HEK293 (cell line): ENCODE data around the gene ARPP19.

ENCODE experiments used
- CTCF ChIA-PET: fragments of 350-600 bp; formaldehyde crosslinking; extraction: SDS; loops from one replicate; lab custom pipeline; 2021; ENCODE audit warnings: antibody characterized with exemption; lab: Yijun Ruan, JAX
- POLR2A ChIA-PET: fragments of 300-600 bp; formaldehyde crosslinking; extraction: SDS; loops from one replicate; lab custom pipeline; 2020; ENCODE audit warnings: antibody characterized with exemption, inconsistent platforms; lab: Yijun Ruan, JAX
- H3K27ac ChIP-seq: fragments of 200-500 bp; sonication (Bioruptor generic); 2 replicates; pipeline ENCODE4 v1.5.1; 2014; ENCODE audit warnings: low read depth, low read length, control low read depth, inconsistent platforms; ENCODE audit errors: extremely low read depth
- H3K36me3 ChIP-seq, 2 experiments: fragments of 200-500 bp in 1 of 2; sonication (Bioruptor generic) in 1 of 2; 1 replicate in 1 of 2; 2 replicates in 1 of 2; pipeline ENCODE4 v1.5.1; 2014 to 2017; ENCODE audit warnings: inconsistent platforms in 2 of 2, low read length in 2 of 2; ENCODE audit not compliant: control insufficient read depth in 2 of 2, insufficient read depth in 1 of 2
- H3K4me1 ChIP-seq: fragments of 200-500 bp; sonication (Bioruptor generic); 2 replicates; pipeline ENCODE4 v1.5.1; 2014; ENCODE audit warnings: mild to moderate bottlenecking, low read length, inconsistent platforms; ENCODE audit not compliant: control insufficient read depth, insufficient read depth
- H3K4me3 ChIP-seq: 2 replicates; pipeline ENCODE4 v1.5.1; 2011; ENCODE audit warnings: low read depth, mild to moderate bottlenecking, control low read depth, low read length, moderate library complexity
- H3K9me3 ChIP-seq: fragments of 200-500 bp; sonication (Bioruptor generic); 2 replicates; pipeline ENCODE4 v1.5.1; 2014; ENCODE audit warnings: low read depth, low read length, inconsistent platforms; ENCODE audit not compliant: control insufficient read depth, insufficient read depth
- GLIS1 ChIP-seq: fragments of 450-650 bp; formaldehyde crosslinking; IDR thresholded peaks from 2 replicates; pipeline ENCODE4 v1.5.1; 2016; ENCODE audit warnings: missing biosample characterization, missing genetic modification characterization
- HOXD13 ChIP-seq: sonication (generic); formaldehyde crosslinking; IDR thresholded peaks from 2 replicates; pipeline ENCODE4 v1.8.0; 2022; ENCODE audit warnings: missing genetic modification reagents, borderline replicate concordance
- IKZF3 ChIP-seq: fragments of 450-650 bp; IDR thresholded peaks from 2 replicates; pipeline ENCODE4 v1.5.0; 2018; ENCODE audit warnings: missing biosample characterization, mild to moderate bottlenecking, missing genetic modification characterization, moderate library complexity
- MZF1 ChIP-seq: fragments of 450-650 bp; formaldehyde crosslinking; IDR thresholded peaks from 2 replicates; pipeline ENCODE4 v1.5.1; 2017; ENCODE audit warnings: missing biosample characterization, missing genetic modification characterization, borderline replicate concordance
- ZBTB20 ChIP-seq: fragments of 450-650 bp; formaldehyde crosslinking; IDR thresholded peaks from 2 replicates; pipeline ENCODE4 v1.5.1; 2016; ENCODE audit warnings: missing biosample characterization, missing genetic modification characterization
- ZEB2 ChIP-seq: fragments of 450-650 bp; formaldehyde crosslinking; IDR thresholded peaks from 2 replicates; pipeline ENCODE4 v1.5.1; 2016; ENCODE audit warnings: missing biosample characterization, missing genetic modification characterization
- ZFHX2 ChIP-seq: fragments of 450-650 bp; formaldehyde crosslinking; conservative IDR thresholded peaks from 2 replicates; pipeline ENCODE4 v1.5.1; 2016; ENCODE audit warnings: missing biosample characterization, missing genetic modification characterization
- ZNF133 ChIP-seq: fragments of 450-650 bp; formaldehyde crosslinking; IDR thresholded peaks from 2 replicates; pipeline ENCODE4 v1.5.1; 2016; ENCODE audit warnings: missing biosample characterization, missing genetic modification characterization
- ZNF146 ChIP-seq: fragments of 450-650 bp; formaldehyde crosslinking; IDR thresholded peaks from 2 replicates; pipeline ENCODE4 v1.5.1; 2016; ENCODE audit warnings: missing biosample characterization, missing genetic modification characterization
- ZNF19 ChIP-seq: fragments of 450-650 bp; formaldehyde crosslinking; IDR thresholded peaks from 2 replicates; pipeline ENCODE4; 2016; ENCODE audit warnings: missing biosample characterization, missing genetic modification characterization, low read depth
- ZNF211 ChIP-seq: fragments of 450-650 bp; formaldehyde crosslinking; IDR thresholded peaks from 2 replicates; pipeline ENCODE4 v1.5.1; 2016; ENCODE audit warnings: low read depth, missing biosample characterization, missing genetic modification characterization
- ZNF391 ChIP-seq: fragments of 450-650 bp; formaldehyde crosslinking; IDR thresholded peaks from 2 replicates; pipeline ENCODE4 v1.5.1; 2016; ENCODE audit warnings: low read depth, missing biosample characterization, missing genetic modification characterization, borderline replicate concordance
- ZNF416 ChIP-seq: fragments of 450-650 bp; formaldehyde crosslinking; IDR thresholded peaks from 2 replicates; pipeline ENCODE4 v1.5.1; 2016; ENCODE audit warnings: missing biosample characterization, missing genetic modification characterization
- ZNF561 ChIP-seq: fragments of 450-650 bp; IDR thresholded peaks from 2 replicates; pipeline ENCODE4 v1.5.1; 2018; ENCODE audit warnings: missing biosample characterization, missing genetic modification characterization, borderline replicate concordance
- ZNF571 ChIP-seq: fragments of 450-650 bp; formaldehyde crosslinking; IDR thresholded peaks from 2 replicates; pipeline ENCODE4 v1.5.0; 2017; ENCODE audit warnings: missing biosample characterization, missing genetic modification characterization
- ZNF610 ChIP-seq: fragments of 450-650 bp; formaldehyde crosslinking; IDR thresholded peaks from 2 replicates; pipeline ENCODE4 v1.5.1; 2016; ENCODE audit warnings: missing biosample characterization, missing genetic modification characterization, borderline replicate concordance
- ZNF621 ChIP-seq: fragments of 450-650 bp; formaldehyde crosslinking; IDR thresholded peaks from 2 replicates; pipeline ENCODE4 v1.5.1; 2017; ENCODE audit warnings: missing biosample characterization, missing genetic modification characterization
- ZNF76 ChIP-seq: fragments of 450-650 bp; formaldehyde crosslinking; IDR thresholded peaks from 2 replicates; pipeline ENCODE4; 2016; ENCODE audit warnings: low read depth, missing biosample characterization, missing genetic modification characterization, borderline replicate concordance
- ZNF843 ChIP-seq: fragments of 450-650 bp; formaldehyde crosslinking; IDR thresholded peaks from 2 replicates; pipeline ENCODE4 v1.5.1; 2016; ENCODE audit warnings: missing biosample characterization, missing genetic modification characterization
- ZSCAN18 ChIP-seq: fragments of 450-650 bp; formaldehyde crosslinking; IDR thresholded peaks from 2 replicates; pipeline ENCODE4 v1.5.1; 2016; ENCODE audit warnings: missing biosample characterization, missing genetic modification characterization
- TF ChIP-seq, protein P1 (sequence below): fragments of 450-650 bp; formaldehyde crosslinking; IDR thresholded peaks from 2 replicates; pipeline ENCODE4 v1.5.1; 2016; ENCODE audit warnings: missing biosample characterization, missing genetic modification characterization
- TF ChIP-seq, protein P2 (sequence below): fragments of 450-650 bp; formaldehyde crosslinking; IDR thresholded peaks from 2 replicates; pipeline ENCODE4 v1.5.1; 2017; ENCODE audit warnings: missing biosample characterization, missing genetic modification characterization

ARPP19 gene

DNA sequence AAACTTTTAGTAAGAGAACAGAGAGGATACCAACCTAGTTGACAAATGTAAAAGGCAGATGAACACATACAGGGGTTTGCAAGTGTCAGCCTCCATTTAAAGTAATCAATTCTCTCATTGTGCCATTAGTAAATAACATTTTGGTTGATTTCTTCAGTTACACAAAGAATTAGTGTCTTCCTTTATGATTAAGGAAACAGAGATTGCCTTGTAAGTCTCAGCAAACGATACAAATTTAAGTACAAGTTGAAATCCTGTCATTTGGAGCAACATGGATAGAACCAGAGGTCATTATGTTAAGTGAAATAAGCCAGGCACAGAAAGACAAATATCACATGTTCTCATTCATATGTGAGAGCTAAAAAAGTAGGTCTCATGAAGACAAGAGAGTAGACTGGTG lies 66.2 kb downstream of the ARPP19 start:
- no peak overlapping the region for H3K27ac ChIP-seq
- no peaks in the 10 kb centered on the region for H3K4me1 ChIP-seq
- TF ChIP-seq ZNF610 (tag by site-specific recombination) = no peak
- TF ChIP-seq ZNF76 (tag by site-specific recombination) = no peak
- no peak for TF ChIP-seq ZNF133 (tag by site-specific recombination)
- TF ChIP-seq, protein P1, sequence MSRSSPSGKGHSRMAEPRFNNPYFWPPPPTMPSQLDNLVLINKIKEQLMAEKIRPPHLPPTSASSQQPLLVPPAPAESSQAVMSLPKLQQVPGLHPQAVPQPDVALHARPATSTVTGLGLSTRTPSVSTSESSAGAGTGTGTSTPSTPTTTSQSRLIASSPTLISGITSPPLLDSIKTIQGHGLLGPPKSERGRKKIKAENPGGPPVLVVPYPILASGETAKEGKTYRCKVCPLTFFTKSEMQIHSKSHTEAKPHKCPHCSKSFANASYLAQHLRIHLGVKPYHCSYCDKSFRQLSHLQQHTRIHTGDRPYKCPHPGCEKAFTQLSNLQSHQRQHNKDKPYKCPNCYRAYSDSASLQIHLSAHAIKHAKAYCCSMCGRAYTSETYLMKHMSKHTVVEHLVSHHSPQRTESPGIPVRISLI (tag by site-specific recombination) = no peak
- no peak for TF ChIP-seq MZF1 (tag by site-specific recombination)
- TF ChIP-seq ZNF211 (tag by site-specific recombination) = no peak
- no peak for TF ChIP-seq ZNF843 (tag by site-specific recombination)
- TF ChIP-seq ZFHX2 (tag by site-specific recombination) = no peak
- no peak for TF ChIP-seq ZSCAN18 (tag by site-specific recombination)
- TF ChIP-seq ZNF571 (tag by site-specific recombination) = no peak
- TF ChIP-seq, protein P2, sequence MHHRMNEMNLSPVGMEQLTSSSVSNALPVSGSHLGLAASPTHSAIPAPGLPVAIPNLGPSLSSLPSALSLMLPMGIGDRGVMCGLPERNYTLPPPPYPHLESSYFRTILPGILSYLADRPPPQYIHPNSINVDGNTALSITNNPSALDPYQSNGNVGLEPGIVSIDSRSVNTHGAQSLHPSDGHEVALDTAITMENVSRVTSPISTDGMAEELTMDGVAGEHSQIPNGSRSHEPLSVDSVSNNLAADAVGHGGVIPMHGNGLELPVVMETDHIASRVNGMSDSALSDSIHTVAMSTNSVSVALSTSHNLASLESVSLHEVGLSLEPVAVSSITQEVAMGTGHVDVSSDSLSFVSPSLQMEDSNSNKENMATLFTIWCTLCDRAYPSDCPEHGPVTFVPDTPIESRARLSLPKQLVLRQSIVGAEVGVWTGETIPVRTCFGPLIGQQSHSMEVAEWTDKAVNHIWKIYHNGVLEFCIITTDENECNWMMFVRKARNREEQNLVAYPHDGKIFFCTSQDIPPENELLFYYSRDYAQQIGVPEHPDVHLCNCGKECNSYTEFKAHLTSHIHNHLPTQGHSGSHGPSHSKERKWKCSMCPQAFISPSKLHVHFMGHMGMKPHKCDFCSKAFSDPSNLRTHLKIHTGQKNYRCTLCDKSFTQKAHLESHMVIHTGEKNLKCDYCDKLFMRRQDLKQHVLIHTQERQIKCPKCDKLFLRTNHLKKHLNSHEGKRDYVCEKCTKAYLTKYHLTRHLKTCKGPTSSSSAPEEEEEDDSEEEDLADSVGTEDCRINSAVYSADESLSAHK (tag by site-specific recombination) = no peak
- TF ChIP-seq ZNF561 (tag by site-specific recombination) = no peak
- no peak for TF ChIP-seq ZNF391 (tag by site-specific recombination)
- TF ChIP-seq ZNF19 = no peak
- TF ChIP-seq ZBTB20 = no peak
- TF ChIP-seq ZEB2 (tag by site-specific recombination) = no peak
- H3K9me3 ChIP-seq = no peaks in the 10 kb centered on the region
- H3K4me3 ChIP-seq = no peak overlapping the region
- no peaks in the 10 kb centered on the region for H3K36me3 ChIP-seq
- POLR2A ChIA-PET = no interaction called here
- CTCF ChIA-PET = no interaction called here

DNA sequence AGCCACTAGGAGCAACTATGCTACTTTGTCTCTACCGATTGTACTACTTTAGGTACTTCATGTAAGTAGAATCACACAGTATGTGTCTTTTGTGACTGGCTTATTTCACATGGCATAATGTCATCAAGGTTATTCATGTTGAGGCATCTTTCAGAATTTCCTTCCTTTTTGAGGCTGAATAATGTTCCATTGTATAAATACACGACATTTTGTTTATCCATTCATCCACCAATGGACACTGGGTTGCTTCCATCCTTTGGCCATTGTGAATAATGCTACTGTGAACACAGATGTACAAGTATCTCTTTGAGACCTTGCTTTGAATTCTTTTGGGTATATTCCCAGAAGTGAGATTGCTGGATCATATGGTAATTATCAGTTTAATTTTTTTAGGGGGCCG lies 69.3 kb downstream of the ARPP19 start:
- CTCF ChIA-PET = no interaction called here
- H3K27ac ChIP-seq = no peak overlapping the region
- H3K9me3 ChIP-seq = no peaks in the 10 kb centered on the region
- TF ChIP-seq ZNF146 (tag by site-specific recombination) = peak; percentile 30; the same call in 1 of the 2 replicates
- no peak for TF ChIP-seq IKZF3 (tag by site-specific recombination)
- no peak for TF ChIP-seq ZNF621 (tag by site-specific recombination)
- TF ChIP-seq ZNF416 (tag by site-specific recombination) = no peak
- no peak for TF ChIP-seq GLIS1 (tag by site-specific recombination)
- no peak for TF ChIP-seq HOXD13 (CRISPR knock-in tag)
- TF ChIP-seq, all 188 proteins: peak for 1
- no peak overlapping the region for H3K4me3 ChIP-seq
- POLR2A ChIA-PET = no interaction called here
- H3K4me1 ChIP-seq = no peaks in the 10 kb centered on the region
- no peaks in the 10 kb centered on the region for H3K36me3 ChIP-seq
